ENCODE results near the gene PKD1. TPM values are rescaled to one million over a fixed set of nuclear protein-coding genes. Genes with fewer than 3 reads are reported as not detected.

Gene PKD1
- total and polyA plus RNA-seq, 12 donors, result 76.7 to 122 (median 104) TPM

- no peak overlapping the region for H3K27ac ChIP-seq
- no peaks in the 10 kb centered on the region for H3K9me3 ChIP-seq
- WGBS, 2 donors, result 22 to 39% methylated on average over 36 to 50 of the region's 50 CpGs
- no peak for TF ChIP-seq CTCF (IDR thresholded peaks at IDR 0.05)
- H3K4me3 ChIP-seq, result no peak overlapping the region
- H3K36me3 ChIP-seq, result peaks cover 0 to 41% (median 23%) of the 10 kb centered on the region in 9 donors
- intact Hi-C loops (cut with DNase I), result no loop called here
- no peaks in the 10 kb centered on the region for H3K4me1 ChIP-seq
- H3K27me3 ChIP-seq, result peaks cover 0 to 3% (median 0%) of the 10 kb centered on the region in 7 donors
- DNase-seq (no peak), ATAC-seq (no peak)
Measured at GRCh38 chr16:2179107-2179501, 43.4 kb upstream of the PKD1 start.

- H3K4me1 ChIP-seq, result no peaks in the 10 kb centered on the region
- 30 to 34% methylated on average over 76 to 105 of the region's 106 CpGs for WGBS, 2 donors
- DNase-seq (no peak), ATAC-seq (peak in 3 of 8 donors; percentile 9 to 49 (median 16))
- H3K27me3 ChIP-seq, result peaks cover 0 to 3% (median 0%) of the 10 kb centered on the region in 7 donors
- no peak overlapping the region for H3K4me3 ChIP-seq
- H3K27ac ChIP-seq, result no peak overlapping the region
- no peaks in the 10 kb centered on the region for H3K9me3 ChIP-seq
- intact Hi-C loops (cut with DNase I), result no loop called here
- peaks cover 0 to 47% (median 25%) of the 10 kb centered on the region in 9 donors for H3K36me3 ChIP-seq
- no peak for TF ChIP-seq CTCF (IDR thresholded peaks at IDR 0.05)
Measured at GRCh38 chr16:2178321-2179106, 42.8 kb upstream of the PKD1 start.

GRCh38 chr16:2177561-2177960 lies 41.9 kb upstream of the PKD1 start:
- ATAC-seq (no peak), DNase-seq (no peak)
- WGBS, 2 donors, result 96% methylated on average over 20 of the region's 20 CpGs
- H3K4me3 ChIP-seq, result no peak overlapping the region
- H3K36me3 ChIP-seq, result peaks cover 0 to 56% (median 31%) of the 10 kb centered on the region in 9 donors
- no peaks in the 10 kb centered on the region for H3K4me1 ChIP-seq
- H3K27me3 ChIP-seq, result peaks cover 0 to 3% (median 0%) of the 10 kb centered on the region in 7 donors
- intact Hi-C loops (cut with DNase I), result no loop called here
- no peak for TF ChIP-seq CTCF (IDR thresholded peaks at IDR 0.05)
- H3K27ac ChIP-seq, result no peak overlapping the region
- H3K9me3 ChIP-seq, result no peaks in the 10 kb centered on the region

- intact Hi-C loops (cut with DNase I), result no loop called here
- Histone ChIP-seq H3K9me3 (no peaks in the 10 kb centered on the region), H3K27me3 (peaks cover 0 to 3% (median 0%) of the 10 kb centered on the region in 7 donors), H3K27ac (no peak overlapping the region), H3K4me1 (no peaks in the 10 kb centered on the region), H3K36me3 (peaks cover 0 to 60% (median 31%) of the 10 kb centered on the region in 9 donors), H3K4me3 (no peak overlapping the region)
- ATAC-seq (no peak), DNase-seq (no peak)
- WGBS, 2 donors, result 91 to 92% methylated on average over 18 of the region's 18 CpGs
- no peak for TF ChIP-seq CTCF (IDR thresholded peaks at IDR 0.05)
Measured at GRCh38 chr16:2177101-2177500, 41.4 kb upstream of the PKD1 start.
